Neural progenitor cell (in vitro differentiated cells): ENCODE results near the gene CAMK1D.

Experiments used
- EZH2 ChIP-seq: fragments of 200-600 bp; sonication (generic); IDR thresholded peaks from 2 replicates; pipeline ENCODE4 v1.6.1; 2017; ENCODE audit warnings: antibody characterized with exemption, mild to moderate bottlenecking, moderate library complexity
- TF ChIP-seq, protein P1 (sequence below): fragments of 200-600 bp; sonication (generic); IDR thresholded peaks from 2 replicates; pipeline ENCODE4 v1.5.1; 2017; ENCODE audit warnings: antibody characterized with exemption, mild to moderate bottlenecking

GRCh38 chr10:12351447-12351846 lies 2.1 kb downstream of the CAMK1D start:
- TF ChIP-seq, protein P1, sequence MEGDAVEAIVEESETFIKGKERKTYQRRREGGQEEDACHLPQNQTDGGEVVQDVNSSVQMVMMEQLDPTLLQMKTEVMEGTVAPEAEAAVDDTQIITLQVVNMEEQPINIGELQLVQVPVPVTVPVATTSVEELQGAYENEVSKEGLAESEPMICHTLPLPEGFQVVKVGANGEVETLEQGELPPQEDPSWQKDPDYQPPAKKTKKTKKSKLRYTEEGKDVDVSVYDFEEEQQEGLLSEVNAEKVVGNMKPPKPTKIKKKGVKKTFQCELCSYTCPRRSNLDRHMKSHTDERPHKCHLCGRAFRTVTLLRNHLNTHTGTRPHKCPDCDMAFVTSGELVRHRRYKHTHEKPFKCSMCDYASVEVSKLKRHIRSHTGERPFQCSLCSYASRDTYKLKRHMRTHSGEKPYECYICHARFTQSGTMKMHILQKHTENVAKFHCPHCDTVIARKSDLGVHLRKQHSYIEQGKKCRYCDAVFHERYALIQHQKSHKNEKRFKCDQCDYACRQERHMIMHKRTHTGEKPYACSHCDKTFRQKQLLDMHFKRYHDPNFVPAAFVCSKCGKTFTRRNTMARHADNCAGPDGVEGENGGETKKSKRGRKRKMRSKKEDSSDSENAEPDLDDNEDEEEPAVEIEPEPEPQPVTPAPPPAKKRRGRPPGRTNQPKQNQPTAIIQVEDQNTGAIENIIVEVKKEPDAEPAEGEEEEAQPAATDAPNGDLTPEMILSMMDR, result no peak
- no peak for TF ChIP-seq EZH2
